ENCODE measurements around the gene SLC15A3. TPM values are rescaled to one million over a fixed set of nuclear protein-coding genes. Genes with fewer than 3 reads are reported as not detected.

Gene SLC15A3
- total and polyA plus RNA-seq, 10 donors: 62.9 to 139 (median 115) TPM

- peak overlapping the region in 4 of 8 donors; percentile 80 to 98 (median 92) for H3K4me3 ChIP-seq
Measured at GRCh38 chr11:60912851-60913528, 39.0 kb downstream of the SLC15A3 start.

GRCh38 chr11:60912223-60912850 lies 39.6 kb downstream of the SLC15A3 start:
- WGBS, 5 donors: 62 to 72% (median 68%) methylated on average over 12 of the region's 12 CpGs
- H3K4me3 ChIP-seq: peak overlapping the region in 1 of 8 donors; percentile 0
- H3K9me3 ChIP-seq: no peaks in the 10 kb centered on the region
- no peak for DNase-seq
- no peaks in the 10 kb centered on the region for H3K36me3 ChIP-seq
- H3K4me1 ChIP-seq: peaks cover 38 to 88% (median 65%) of the 10 kb centered on the region in 6 donors
- TF ChIP-seq POLR2AphosphoS5 (IDR thresholded peaks at IDR 0.05) (no peak), POLR2A (IDR thresholded peaks at IDR 0.05) (no peak), CTCF (IDR thresholded peaks at IDR 0.05 in 8 of 11, conservative IDR thresholded peaks at IDR 0.05 in 3 of 11) (no peak)
- peak overlapping the region; percentile 91 to 97 (median 96) for H3K27ac ChIP-seq
- no peaks in the 10 kb centered on the region for H3K27me3 ChIP-seq (replicated peaks in 1 of 7)
- intact Hi-C loops (cut with DNase I; ENCODE audit: low total_unique reads): no loop called here

More at GRCh38 chr11:60912851-60913528, 39.0 kb downstream of the SLC15A3 start:
- peaks cover 38 to 88% (median 67%) of the 10 kb centered on the region in 6 donors for H3K4me1 ChIP-seq
- DNase-seq: peak; percentile 82
- no peaks in the 10 kb centered on the region for H3K9me3 ChIP-seq
- TF ChIP-seq CTCF (IDR thresholded peaks at IDR 0.05 in 8 of 11, conservative IDR thresholded peaks at IDR 0.05 in 3 of 11) (no peak), POLR2AphosphoS5 (IDR thresholded peaks at IDR 0.05) (no peak), POLR2A (IDR thresholded peaks at IDR 0.05) (no peak)
- 81 to 90% (median 84%) methylated on average over 22 of the region's 22 CpGs for WGBS, 5 donors
- no peaks in the 10 kb centered on the region for H3K36me3 ChIP-seq
- peak overlapping the region; percentile 91 to 97 (median 96) for H3K27ac ChIP-seq
- no peaks in the 10 kb centered on the region for H3K27me3 ChIP-seq (replicated peaks in 1 of 7)
- intact Hi-C loops (cut with DNase I; ENCODE audit: low total_unique reads): no loop called here

- peak overlapping the region; percentile 50 to 97 (median 96) for H3K27ac ChIP-seq
- intact Hi-C loops (cut with DNase I; ENCODE audit: low total_unique reads): no loop called here
- H3K4me1 ChIP-seq: peaks cover 30 to 84% (median 58%) of the 10 kb centered on the region in 6 donors
- H3K36me3 ChIP-seq: no peaks in the 10 kb centered on the region
- H3K27me3 ChIP-seq (replicated peaks in 1 of 7): no peaks in the 10 kb centered on the region
- WGBS, 5 donors: 41 to 50% (median 48%) methylated on average over 5 of the region's 5 CpGs
- DNase-seq: no peak
- no peak for TF ChIP-seq POLR2A (IDR thresholded peaks at IDR 0.05)
- peak in 7 of 11 experiments; percentile 6 to 46 (median 37) for TF ChIP-seq CTCF (IDR thresholded peaks at IDR 0.05 in 8 of 11, conservative IDR thresholded peaks at IDR 0.05 in 3 of 11)
- peak in 1 of 3 donors; percentile 37 for TF ChIP-seq POLR2AphosphoS5 (IDR thresholded peaks at IDR 0.05)
- no peak overlapping the region for H3K4me3 ChIP-seq
- no peaks in the 10 kb centered on the region for H3K9me3 ChIP-seq
Measured at GRCh38 chr11:60910711-60911380, 41.1 kb downstream of the SLC15A3 start.
